Panc1 (cell line): Measurements from ENCODE around the gene CD9.

Experiments
- CTCF ChIP-seq: fragments of 450-650 bp; IDR thresholded peaks from 2 replicates; pipeline ENCODE4 v1.5.1; 2017; ENCODE audit warnings: mild to moderate bottlenecking
- SIN3A ChIP-seq: IDR thresholded peaks from 2 replicates; pipeline ENCODE4 v1.6.1; 2012; ENCODE audit warnings: low read depth, mild to moderate bottlenecking, low read length, moderate library complexity, borderline replicate concordance; ENCODE audit not compliant: insufficient read depth
- TCF7L2 ChIP-seq: IDR thresholded peaks from 2 replicates; pipeline ENCODE4 v1.6.1; 2011; ENCODE audit warnings: mild to moderate bottlenecking, low read depth, low read length, inconsistent platforms

GRCh38 chr12:6215120-6215807 lies 15.1 kb downstream of the CD9 start:
- no peak for TF ChIP-seq CTCF
- no peak for TF ChIP-seq SIN3A
- TF ChIP-seq TCF7L2: no peak
